DMS 273 treated with DMSO at 0.1 percent for 48 hours (cell line): ENCODE results near the gene CLIP2.
"Not testable (repeated sequence)": the region's sequence is repeated elsewhere in the genome, so short reads cannot be mapped to it uniquely, and the experiment has no call there.

Experiments
- DNase-seq: peaks from one replicate; lab custom pipeline; 2025; lab: John Stamatoyannopoulos, UW

Gene CLIP2

DNA sequence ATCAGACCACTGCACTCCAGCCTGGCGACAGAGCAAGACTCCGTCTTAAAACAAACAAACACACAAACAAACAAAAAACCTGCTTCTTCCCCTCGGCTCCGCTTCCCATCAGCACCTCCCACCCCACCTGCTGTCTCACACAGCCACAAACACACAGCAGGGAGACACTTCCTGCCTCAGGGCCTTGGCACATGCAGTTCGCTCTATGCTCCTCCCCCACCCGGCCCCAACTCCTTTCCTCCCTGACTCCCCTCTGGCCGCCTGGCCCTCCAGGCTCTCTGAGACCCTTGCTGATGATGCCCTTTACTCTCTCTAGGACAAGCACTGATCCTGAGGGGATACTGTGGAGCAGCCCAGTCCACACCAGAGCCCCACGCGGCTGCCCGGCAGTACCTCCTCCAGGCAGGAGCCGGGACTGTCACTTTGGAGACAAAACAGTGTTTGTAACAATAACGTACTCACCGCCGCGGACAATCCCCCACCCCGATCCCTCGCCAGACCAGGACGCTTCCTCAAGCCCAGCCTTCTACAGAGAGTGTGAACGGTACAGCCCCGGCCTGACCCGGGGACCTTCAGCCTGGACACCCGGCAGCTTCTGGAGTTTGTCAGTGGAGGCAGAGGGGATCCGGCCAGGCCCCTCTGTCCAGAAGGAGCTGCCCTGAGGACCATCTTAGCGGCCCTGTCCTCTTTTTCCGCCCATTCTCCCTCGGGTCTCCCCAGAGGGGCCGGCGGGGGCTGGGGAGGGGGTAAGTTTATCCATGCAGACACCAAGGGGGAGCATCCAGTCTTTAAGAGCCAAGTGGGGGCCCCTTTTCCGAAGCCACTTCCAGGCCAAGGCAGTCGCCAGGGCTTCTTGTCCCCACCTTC is 114.5 kb downstream of the CLIP2 start:
- DNase-seq, result no peak

DNA sequence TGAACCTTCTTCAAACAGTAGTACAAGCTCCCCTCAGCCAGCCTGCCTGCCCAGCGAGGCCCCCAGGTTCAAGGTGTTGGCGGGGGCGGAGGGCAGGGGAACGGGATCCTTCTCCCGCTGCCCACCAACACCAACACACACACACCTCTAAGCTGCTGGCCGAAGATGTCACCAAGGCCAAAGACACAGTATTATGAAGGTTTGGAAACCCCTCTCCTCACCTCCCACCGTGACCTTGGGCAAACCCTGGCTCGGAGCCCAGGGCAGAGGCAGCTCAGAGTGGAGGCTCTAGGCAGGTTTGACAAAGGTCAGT is 115.1 kb downstream of the CLIP2 start:
- no peak for DNase-seq

DNA sequence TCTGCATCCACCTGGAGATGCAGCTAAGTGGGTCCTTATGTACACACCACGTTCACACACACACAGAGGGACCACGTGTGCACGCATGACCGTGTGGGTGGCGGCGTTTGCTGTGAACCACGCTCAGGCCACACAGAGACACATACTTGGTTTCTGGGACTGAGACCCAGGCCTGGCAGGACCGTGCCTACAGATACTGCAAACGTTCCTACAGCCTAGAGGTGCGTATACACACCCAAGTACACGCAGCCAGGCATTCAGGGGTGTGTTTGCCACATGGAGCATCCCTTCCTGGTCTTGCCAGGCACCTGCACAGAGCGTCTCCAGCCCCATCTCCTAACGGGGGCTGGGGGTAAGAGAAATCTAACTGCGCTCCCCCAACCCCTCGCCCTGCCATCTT is 115.5 kb downstream of the CLIP2 start:
- no peak for DNase-seq

DNA sequence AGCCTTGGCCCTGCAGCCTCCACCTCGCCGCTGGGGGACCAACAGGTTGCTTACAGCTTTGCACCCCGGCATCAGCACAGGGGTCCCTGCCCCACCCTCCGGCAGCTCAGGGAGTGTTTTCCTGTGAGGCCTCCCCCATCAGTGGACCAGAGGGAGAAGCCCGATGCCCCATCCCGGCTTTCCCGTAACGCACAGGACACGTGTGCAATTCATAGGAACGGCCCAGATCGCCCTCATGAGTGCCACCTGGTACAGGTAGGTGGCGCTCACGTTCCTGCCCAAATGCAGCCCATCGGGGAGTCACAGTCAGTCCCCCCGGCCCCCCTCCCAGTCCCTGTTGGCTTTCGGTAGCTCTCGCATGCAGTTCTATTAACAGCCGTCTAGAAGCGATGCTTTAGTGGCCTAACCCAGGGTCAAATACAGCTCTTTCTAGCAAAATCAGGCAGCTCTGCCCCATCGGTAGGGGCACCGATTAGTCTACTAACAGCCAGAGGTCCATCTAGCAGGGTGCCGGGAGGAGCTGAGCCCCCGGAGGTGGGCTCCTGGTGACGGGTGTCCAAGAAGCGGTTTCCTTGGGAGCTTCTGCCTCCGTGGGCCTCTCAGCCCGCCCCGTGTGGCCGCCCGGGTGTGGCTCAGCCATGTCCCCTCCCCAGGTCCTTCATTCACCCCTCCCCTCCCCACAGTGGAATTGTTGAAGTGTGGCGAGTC is 116.1 kb downstream of the CLIP2 start:
- DNase-seq, result peak; percentile 33

DNA sequence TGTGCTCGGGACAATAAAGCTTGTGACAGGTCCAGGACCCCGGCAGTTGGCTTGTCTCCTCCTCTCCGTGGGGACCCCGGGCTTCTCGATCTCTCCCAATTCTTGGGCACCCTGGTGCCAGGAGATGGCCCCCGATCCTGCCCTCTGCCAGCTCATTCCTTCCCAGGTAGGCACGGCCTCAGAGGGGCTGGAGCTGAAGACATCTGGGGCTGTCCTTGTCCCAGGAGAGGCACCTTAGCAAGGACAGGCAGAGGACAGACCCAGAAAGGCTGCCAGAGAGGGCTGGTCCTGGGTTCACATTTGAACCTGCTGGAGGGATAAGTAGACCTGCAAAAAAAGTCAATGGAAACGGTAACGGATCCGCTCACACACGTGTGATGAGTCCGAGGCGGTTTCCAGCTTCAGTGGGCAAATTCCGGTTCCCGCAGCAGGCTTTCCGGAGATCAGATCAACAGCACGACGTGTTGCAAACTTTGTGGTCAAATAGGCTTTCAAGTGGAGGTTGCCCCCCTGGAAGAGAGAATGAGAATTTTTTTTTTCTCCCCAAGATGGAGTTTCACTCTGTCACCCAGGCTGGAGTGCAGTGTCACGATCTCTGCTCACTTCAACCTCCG is 116.8 kb downstream of the CLIP2 start:
- no peak for DNase-seq

DNA sequence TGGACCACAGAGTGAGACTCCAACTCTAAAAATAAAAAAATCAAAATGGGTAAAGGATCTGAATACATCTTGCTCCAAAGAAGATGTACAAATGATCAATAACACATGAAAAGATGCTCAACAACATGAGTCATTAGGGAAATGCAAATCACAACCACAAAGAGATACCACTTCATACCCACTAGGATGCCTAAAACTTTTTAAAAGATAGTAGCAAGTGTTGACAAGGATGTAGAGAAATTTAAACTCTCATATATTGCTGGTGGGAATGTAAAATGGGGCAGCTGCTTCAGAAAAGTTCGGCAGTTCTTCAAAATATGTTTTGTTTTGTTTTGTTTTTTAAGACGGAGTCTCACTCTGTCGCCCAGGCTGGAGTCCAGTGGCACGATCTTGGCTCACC is 118.8 kb downstream of the CLIP2 start:
- no peak for DNase-seq

DNA sequence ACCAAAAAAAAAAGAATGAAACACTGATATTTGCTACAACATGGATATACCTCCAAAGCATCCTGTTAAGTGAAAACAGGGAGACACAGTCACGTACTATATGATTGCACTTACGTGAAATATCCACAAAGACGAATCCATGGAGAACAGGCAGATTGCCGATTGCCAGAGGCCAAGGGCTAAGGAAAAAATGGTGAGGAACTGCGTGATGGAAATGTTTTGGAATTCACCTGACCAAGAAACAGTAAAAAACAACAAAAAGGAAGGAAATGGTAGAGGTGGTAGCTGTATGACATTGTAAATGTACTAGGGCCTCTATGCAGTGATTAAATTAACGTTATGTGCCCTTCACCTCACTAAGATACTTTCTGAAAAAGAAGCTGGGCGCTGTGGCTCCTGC is 120.4 kb downstream of the CLIP2 start:
- no peak for DNase-seq

DNA sequence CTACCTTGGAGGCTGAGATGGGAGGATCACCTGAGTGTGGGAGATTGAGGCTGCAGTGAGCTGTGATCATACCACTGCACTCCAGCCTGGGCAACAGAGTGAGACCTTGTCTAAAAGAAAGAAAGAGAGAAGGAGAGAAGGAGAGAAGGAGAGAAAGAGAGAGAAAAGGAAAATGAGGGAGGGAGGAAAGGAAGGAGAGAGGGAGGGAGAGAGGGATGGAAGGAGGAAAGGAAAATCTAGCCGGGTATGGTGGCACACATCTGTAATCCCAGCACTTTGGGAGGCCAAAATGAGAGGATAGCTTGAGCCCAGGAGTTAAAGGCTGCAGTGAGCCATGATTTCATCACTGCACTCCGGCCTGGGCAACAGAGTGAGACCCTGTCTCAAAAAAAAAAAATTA is 121.6 kb downstream of the CLIP2 start:
- no peak for DNase-seq

DNA sequence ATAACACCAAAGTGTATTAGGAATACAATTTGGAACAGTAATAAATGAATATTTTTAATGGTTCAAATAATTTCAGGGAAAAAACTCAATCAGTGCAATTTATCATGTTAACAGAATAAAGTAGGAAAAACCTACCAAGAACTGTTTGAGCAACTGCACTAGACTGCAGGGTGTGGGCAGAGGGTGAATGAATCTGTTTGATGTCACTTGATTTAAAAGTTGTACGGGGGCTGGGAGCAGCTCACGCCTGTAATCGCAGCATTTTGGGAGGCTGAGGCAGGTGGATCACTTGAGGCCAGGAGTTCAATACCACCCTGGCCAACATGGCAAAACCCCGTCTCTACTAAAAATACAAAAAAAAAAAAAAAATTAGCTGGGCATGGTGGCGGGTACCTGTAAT is 122.4 kb downstream of the CLIP2 start:
- DNase-seq, result not testable (repeated sequence)

DNA sequence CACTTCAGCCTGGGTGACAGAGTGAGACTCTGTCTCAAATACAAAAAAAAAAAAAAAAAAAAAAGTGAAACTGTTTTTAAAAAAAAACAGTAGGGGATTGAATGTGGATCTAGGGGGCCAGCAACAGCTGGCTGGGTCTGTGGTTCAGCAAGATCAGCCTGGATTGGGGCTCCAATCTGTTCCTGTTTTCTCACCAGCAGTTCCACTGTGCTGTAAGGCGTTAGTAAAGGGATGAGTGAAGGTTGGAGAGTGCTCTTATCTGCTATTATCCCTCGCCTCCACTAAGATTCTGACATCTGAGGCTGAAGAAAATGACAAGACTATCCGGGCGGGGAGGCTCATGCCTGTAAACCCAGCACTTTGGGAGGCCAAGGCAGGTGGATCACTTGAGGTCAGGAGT is 122.8 kb downstream of the CLIP2 start:
- DNase-seq, result peak; percentile 14

DNA sequence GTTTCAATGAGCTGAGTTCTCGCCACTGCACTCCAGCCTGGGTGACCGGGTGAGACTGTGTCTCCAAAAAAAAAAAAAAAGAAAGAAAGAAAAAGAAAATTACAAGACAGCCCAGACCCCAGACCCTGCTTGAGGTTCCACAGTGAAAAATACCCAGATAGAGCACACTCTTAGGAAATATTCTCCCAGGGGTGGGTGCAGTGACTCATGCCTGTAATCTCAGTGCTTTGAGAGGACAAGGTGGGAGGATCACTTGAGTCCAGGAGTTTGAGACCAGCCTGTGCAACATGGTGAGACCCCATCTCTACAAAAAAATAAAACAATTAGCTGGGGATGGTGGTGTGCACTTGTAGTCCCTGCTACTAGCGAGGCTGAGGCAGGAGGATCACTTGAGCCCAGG is 123.4 kb downstream of the CLIP2 start:
- no peak for DNase-seq

DNA sequence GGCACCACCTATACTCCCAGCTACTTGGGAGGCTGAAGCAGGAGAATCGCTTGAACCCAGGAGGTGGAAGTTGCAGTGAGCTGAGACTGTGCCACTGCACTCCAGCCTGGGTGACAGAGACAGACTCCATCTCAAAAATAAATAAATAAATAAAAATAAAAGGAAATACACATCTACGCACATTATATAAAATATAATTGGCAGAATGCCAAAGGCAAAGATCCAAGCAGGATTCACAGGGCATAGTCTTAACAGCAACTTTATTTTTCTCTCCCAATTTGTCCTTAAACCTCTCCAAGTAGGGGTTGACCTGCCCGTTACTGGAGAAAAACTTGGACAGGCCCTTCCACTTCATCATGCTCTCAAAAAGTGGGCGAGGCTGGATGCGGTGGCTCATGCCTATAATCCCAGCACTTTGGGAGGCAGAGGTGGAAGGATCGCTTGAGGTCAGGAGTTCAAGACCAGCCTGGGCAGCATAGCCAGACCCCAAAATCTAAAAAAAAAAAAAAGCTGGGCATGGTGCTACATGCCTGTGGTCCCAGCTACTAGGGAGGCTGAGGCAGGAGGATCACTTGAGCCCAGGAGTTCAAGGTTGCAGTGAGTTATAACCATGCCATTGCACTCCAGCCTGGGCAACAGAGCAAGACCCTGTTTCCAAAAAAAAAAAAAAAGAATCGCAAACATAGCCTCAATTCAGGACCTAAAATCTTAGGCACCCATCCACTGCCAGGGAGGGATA is 125.6 kb downstream of the CLIP2 start:
- DNase-seq, result not testable (repeated sequence)

DNA sequence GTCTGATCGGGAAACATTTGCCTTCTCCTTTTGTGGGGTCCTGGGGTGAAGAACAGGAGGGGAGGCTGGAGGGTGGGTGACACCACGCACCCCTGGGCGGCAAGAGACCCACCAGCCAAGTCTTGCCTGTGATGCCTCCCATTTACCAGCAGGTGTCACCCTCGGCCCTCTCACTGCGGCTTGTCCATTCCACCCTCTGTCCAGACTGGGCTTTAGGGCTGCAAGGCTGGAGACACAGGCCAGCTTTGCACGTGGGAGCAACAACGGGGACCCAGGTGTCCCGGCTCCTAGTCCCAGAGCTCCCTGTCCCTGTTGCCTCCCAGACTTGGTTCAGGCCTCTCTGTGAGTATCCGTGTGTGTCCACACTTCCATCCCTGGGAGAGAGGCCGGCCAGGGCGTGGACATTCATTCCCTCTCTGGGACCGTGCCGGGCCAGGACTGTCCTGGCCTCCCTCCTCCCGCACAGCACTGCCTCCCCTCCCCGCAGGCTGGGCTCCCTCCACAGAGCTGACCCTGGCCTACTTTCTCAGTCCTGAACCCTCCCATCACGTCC is 128.3 kb downstream of the CLIP2 start:
- no peak for DNase-seq

DNA sequence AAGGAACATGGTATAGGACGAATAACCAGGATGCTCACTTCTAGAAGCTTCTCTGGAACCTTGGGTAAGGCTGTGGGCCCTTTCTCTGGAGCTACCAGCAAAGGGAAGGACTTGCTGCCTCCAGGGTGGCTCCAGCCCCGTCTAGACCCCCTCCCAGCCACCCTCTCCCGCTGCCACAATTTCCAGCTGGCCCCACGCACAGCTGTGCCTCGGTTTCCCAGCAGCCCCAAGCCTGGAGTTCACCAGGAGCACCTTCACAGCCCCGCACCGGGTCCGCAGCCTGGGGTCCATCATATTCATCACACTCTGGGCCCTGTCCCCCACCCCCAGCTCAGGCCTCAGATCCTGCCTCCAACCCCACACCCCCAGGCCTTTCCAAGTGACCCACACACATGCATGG is 128.9 kb downstream of the CLIP2 start:
- no peak for DNase-seq

DNA sequence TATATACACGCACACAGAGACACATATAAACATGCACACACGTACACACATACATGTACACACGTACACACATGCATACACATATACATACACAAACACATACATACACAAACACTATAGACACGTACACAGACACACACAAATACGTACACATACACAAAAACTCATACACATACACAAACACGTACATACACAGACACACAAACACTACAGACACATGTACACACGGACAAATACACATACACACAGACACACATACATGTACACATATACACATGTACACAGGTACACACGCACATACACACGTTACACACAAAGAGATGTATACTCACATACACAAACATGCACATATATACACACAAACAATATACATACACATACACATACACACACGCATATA is 129.3 kb downstream of the CLIP2 start:
- no peak for DNase-seq

DNA sequence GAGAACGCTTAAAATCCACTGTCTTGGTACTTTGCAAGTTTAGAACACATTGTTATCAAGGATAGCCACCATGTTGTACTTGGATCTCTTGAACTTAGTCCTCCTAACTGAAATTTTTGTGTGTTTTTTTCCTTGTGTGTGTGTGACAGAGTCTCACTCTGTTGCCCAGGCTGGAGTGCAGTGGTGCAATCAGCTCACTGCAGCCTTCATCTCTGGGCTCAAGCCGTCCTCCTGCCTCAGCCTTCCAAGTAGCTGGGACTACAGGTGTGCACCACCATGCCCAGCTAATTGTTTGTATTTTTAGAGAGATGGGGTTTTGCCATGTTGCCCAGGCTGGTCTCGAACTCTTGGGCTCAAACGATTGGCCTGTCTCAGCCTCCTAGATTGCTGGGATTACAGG is 130.0 kb downstream of the CLIP2 start:
- DNase-seq, result not testable (repeated sequence)

DNA sequence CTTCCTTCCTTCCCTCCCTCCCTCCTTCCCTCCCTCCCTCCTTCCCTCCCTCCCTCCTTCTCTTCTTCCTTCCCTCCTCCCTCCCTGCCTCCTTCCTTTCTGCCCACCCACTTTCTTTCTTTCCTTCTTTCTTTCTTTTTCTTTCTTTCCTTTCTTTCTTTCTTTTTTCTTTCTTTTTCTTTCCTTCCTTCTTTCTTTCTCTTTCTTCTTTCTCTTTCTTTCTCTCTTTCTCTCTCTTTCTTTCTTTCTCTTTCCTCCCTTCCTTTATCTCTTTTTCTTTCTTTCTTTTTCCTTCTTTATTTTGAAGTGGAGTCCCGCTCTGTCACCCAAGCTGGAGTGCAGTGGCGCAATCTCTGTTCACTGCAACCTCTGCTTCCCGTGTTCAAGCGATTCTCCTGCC is 130.8 kb downstream of the CLIP2 start:
- DNase-seq, result no peak

DNA sequence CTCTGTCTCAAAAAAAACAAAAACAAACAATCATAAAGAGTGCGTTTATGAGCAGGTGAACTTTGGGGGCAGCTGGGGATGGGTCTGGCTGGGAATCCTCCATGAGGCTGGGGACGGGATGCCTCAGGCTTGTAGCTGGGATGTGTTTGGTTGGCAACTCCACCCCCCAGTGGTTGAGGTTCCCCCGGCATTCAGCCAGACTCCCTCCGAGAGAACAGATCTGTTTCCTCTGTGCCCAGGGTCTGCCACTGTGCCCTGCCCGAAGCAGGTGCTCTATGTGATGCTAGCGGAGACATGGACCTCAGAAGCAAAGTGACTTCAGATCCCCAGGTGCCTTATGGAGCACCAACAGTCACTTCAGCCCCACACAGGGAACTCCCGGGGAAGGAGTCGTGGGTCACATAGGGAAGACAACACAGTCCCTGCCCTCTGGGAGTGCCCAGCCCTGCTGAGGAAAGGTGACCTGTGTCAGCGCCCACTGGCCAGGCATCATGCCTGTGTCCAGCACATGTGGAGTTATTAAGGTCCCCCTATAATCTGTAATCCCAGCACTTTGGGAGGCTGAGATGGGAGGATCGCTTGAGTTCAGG is 135.2 kb downstream of the CLIP2 start:
- no peak for DNase-seq

DNA sequence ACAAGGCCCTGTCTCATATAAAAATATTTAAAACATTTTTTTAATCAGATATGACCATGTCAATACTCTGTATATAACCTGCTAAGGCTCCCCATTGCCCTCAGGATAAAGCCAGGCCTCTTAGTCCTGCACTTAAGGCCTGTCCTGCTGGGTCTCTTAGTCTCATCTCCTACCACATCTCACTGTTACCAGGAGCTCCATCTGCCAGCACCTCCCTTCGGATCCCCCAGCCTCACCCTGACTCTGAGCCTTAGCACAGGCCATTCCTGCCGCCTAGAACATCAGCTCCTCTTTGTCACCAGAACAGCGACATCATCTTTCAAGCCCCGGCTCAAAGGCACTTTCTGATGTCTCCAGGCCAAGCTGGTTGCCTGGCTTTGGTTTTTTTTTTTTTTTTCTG is 138.8 kb downstream of the CLIP2 start:
- no peak for DNase-seq

DNA sequence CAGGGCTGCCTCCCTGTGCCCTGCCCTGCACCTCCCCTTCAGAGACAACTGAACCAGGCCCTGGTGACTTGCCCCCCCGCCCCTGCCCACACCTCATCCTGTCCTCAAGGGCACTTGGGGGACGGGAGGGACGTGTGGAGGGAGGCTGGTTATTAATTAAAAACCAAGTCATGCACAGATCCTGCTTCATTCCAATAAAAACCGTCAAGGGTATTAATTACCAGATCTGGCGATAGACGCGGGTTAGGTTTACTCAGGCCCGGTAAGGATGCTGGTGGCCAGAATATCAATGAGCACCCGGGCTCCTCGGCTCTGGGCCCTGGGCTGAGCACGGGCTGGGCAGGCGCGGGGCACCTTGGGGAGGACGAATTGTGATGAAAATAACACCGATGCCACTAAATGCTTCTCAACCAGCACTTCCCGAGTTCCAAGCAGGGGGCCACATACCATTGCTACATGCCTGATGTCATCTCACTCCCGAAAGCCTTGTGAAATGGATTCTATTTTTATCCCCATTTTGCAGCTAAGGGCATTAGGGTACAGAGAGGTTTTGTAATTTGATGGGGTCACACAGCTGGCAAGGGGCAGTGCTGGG is 140.0 kb downstream of the CLIP2 start:
- DNase-seq, result no peak

DNA sequence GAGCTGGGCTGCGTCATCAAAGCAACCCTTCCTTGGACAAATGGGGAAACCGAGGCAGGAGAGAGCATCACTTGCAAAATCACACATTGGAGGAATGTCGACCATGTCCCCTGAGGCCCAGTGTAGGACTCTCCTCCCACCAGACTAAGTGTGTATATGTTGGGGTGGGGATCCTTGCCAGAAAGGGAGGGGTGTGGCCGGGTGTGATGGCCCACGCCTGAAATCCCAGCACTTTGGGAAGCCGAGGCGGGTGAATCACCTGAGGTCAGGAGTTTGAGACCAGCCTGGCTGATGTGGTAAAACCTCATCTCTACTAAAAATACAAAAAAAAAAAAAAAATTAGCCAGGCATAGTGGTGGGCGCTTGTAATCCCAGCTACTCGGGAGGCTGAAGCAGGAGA is 141.2 kb downstream of the CLIP2 start:
- DNase-seq, result not testable (repeated sequence)
